ENCODE data around the gene CBR1.

- TF ChIP-seq, protein P1, sequence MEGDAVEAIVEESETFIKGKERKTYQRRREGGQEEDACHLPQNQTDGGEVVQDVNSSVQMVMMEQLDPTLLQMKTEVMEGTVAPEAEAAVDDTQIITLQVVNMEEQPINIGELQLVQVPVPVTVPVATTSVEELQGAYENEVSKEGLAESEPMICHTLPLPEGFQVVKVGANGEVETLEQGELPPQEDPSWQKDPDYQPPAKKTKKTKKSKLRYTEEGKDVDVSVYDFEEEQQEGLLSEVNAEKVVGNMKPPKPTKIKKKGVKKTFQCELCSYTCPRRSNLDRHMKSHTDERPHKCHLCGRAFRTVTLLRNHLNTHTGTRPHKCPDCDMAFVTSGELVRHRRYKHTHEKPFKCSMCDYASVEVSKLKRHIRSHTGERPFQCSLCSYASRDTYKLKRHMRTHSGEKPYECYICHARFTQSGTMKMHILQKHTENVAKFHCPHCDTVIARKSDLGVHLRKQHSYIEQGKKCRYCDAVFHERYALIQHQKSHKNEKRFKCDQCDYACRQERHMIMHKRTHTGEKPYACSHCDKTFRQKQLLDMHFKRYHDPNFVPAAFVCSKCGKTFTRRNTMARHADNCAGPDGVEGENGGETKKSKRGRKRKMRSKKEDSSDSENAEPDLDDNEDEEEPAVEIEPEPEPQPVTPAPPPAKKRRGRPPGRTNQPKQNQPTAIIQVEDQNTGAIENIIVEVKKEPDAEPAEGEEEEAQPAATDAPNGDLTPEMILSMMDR (conservative IDR thresholded peaks at IDR 0.05) = no peak
- TF ChIP-seq ZFX (IDR thresholded peaks at IDR 0.05) = no peak
Measured at GRCh38 chr21:36032647-36033406, 37.0 kb upstream of the CBR1 start.

All from C4-2B (cell line).